GOT3 (cell line): ENCODE results near the gene KLRF2.

Experiments
- DNase-seq: peaks from one replicate; lab custom pipeline; 2025; ENCODE audit warnings: mixed read lengths; lab: John Stamatoyannopoulos, UW

The KLRF2 gene

GRCh38 chr12:9888665-9889273, 7.5 kb downstream of the KLRF2 start:
- DNase-seq: no peak

DNA sequence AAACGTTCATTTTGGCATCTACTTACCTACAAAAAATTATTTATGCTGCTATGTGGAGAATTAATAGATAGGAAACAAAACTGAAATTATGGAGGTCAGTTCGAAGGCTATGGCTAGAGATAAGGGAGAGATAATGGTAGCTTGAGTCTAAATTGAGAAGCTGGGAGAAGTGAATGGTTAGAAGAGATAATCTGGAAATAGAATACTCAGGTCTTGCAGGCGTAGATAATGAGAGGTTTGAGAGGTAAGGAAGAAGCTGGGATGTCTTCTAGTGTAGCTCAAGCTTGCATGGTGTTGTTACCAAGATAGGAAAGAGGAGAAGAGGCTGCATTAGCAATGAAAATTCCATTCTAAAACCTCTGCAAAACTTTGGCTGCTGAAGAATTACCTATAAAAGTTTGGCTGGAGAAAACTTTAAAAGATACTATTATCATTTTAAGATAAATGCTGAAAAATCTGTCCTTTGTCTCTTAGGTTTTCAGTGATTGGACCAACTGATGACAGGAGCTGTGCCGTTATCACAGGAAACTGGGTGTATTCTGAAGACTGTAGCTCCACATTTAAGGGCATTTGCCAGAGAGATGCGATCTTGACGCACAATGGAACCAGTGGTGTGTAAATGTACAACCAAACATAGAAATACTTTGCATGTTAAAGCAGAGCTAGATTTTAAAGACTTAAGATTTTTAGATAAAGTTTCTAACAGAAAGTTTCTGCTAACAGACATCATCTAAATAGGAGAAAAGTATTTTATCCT, 14.1 kb downstream of the KLRF2 start:
- DNase-seq: no peak

DNA sequence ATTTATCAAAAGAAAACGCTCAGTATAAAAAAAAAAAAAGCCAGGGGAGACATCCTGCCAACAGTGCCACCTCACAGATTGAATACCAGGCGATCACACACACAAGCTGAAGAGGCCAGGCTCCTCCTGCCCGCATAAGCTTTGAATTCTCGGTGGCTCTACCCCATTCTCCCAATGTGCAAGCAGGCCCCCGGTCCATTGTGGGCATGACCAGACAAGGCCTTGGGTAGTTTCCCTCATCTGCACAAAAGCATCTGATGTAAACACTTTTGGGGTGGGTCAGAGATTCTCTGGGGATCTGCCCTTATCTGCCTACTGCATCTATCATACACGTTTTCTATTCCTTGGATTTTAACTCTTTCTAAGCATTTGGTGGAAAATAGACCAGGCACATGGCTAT, 16.2 kb downstream of the KLRF2 start:
- no peak for DNase-seq

GRCh38 chr12:9899209-9899608, 17.9 kb downstream of the KLRF2 start:
- DNase-seq: no peak

- DNase-seq: no peak
Measured at GRCh38 chr12:9900930-9901329, 19.6 kb downstream of the KLRF2 start.

- no peak for DNase-seq
Measured at GRCh38 chr12:9902539-9903228, 21.4 kb downstream of the KLRF2 start.

- no peak for DNase-seq
Measured at GRCh38 chr12:9906873-9907272, 25.6 kb downstream of the KLRF2 start.

GRCh38 chr12:9907769-9908168, 26.5 kb downstream of the KLRF2 start:
- DNase-seq: no peak

GRCh38 chr12:9908350-9908749, 27.1 kb downstream of the KLRF2 start:
- no peak for DNase-seq

- DNase-seq: no peak
Measured at GRCh38 chr12:9909724-9910123, 28.4 kb downstream of the KLRF2 start.

DNA sequence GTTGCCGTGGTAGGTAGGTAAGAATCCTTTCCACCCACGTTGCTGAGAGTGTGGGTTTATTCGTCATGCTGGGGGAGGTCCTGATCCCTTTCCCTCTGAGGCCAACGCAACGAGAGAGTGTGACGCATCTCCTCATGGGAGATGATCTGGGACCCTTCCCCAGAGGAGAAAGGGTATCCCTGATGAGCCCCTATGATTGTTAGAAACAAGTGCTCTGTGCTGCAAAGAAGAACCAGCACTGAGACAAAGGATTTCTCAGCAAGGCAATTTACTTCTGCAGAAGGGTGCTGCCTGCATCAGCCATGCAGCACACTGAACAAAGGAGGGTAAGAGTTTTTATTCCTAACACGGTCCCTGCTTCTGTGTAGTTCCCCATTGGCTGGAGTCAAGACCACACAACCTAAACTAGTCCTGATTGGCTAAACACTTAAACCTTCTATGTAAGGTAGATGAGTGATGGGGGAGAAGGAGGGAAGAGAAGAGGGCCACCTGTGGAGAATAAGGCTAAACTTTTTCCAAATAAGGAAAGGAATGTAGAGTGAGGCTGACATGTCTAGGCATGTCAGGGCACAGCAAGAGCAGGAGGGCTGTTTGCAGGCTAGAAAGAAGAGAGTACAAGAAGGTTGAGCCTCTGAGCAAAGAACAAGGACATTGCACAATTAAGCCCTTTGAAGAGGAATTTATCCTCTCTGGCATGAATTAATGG, 29.6 kb downstream of the KLRF2 start:
- DNase-seq: no peak

DNA sequence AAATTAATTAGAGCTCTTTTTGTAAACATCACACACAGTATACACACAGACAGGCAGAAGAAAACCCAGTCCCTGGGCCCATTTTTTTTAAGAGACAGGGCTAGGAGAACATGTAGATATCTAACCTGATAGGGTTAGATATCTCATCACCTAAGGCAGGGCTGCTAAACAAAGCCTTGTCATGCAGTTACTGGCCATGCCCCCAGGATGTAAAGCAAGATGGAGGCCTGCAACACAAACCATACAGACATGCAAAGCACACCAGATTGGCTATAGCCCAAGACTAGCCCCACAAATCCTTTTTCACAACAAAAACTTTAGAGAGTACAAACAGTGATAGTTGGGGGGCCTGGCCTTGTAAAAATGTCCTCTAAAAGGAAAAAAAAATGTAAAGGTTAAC, 30.4 kb downstream of the KLRF2 start:
- no peak for DNase-seq

GRCh38 chr12:9919443-9919842, 38.2 kb downstream of the KLRF2 start:
- DNase-seq: no peak

- DNase-seq: no peak
Measured at GRCh38 chr12:9920451-9920850, 39.2 kb downstream of the KLRF2 start.

- DNase-seq: no peak
Measured at GRCh38 chr12:9922429-9922828, 41.1 kb downstream of the KLRF2 start.

GRCh38 chr12:9925705-9926393, 44.6 kb downstream of the KLRF2 start:
- DNase-seq: no peak

DNA sequence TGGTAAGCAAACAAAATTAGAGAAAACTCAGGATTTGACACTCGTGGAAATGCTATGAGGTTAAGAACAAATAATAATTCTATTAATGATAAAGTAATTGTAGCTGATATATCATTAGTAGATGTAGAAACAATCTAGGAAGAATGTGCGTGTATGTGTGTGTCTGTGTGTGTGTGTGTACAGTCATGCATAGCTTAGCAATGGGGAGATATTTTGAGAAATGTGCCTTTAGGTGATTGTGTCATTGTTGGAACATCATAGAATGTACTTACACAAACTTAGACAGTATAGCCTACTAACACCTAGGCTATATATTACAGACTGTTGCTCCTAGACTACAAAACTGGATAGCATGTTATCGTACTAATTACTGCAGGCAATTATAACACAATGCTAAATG, 45.6 kb downstream of the KLRF2 start:
- no peak for DNase-seq

DNA sequence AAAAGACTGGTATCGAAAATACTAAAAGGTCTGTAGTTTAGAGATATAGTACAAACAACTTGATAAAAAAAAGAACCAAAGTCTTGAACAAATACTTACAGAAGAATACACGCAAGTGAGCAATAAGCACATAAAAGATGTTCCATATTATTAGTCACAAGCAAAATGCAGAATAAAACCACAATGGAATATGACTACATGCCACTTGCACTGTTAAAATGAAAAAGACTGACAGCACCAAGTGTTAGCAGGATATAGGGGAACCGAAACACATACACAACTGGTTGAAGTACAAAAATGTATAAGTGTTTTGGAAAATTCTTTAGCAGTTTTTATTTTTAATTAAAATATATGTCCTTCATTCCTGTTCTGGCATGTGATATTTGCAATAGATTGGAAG, 47.3 kb downstream of the KLRF2 start:
- DNase-seq: no peak

DNA sequence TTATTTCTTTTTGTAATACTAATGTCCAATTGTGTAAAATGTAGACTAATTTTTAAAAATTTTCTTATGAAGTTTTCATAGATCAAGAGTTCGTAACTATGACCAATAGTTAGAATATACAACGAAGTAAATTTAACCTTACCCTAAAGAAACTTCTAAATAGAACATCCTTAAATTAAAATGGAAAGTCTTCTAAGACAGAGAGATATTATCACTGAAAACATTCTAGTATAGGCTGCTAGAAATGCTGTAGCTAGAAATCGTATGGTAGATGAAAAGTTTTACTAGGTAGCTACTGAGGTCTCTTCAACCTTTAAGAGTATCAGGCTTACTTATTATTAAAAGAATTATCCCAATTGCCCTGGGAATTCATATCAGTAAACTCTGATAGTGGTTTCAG, 50.0 kb downstream of the KLRF2 start:
- DNase-seq: no peak

- no peak for DNase-seq
Measured at GRCh38 chr12:9932270-9932669, 51.0 kb downstream of the KLRF2 start, which contains the start of gene CLEC2A. Gene CLEC2A (minus strand): TSS chr12:9932370. CDS start chr12:9932329, 41 bp downstream.

- DNase-seq: no peak
Measured at GRCh38 chr12:9933958-9934357, 52.7 kb downstream of the KLRF2 start.

- no peak for DNase-seq
Measured at GRCh38 chr12:9935026-9935425, 53.7 kb downstream of the KLRF2 start.
